ENCODE measurements around the gene CASR. TPM values are rescaled to one million over a fixed set of nuclear protein-coding genes. Genes with fewer than 3 reads are reported as not detected.

Gene CASR
- total RNA-seq, 1 experiment from 2014 or later, result 0.02 TPM

DNA sequence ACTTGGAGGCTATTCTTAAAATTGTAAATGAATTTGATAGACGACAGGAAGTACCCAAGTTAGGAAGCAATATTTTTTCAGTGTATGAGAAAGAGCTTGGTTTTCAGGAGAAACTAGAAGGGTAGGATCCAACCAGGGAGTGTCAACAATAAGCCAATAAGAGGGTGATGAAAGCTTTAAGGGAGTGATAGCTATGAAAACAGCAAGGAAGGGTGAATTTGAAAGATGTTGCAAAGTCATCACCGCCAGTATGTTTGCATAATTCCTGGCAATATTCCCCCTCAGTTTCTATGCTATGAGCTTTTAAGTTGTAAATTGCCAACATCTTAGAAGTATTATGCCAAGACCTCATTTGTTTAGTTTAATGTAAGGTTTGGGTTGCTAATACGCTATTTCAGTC, 129.8 kb downstream of the CASR start:
- H3K14ac ChIP-seq (ENCODE audit: insufficient read depth, low read length), result no peak overlapping the region
- no peaks in the 10 kb centered on the region for H3K79me2 ChIP-seq (ENCODE audit: insufficient read depth, low read length)
- no peaks in the 10 kb centered on the region for H3K4me1 ChIP-seq (ENCODE audit: insufficient read depth, low read length)
- no peak overlapping the region for H3K4me2 ChIP-seq (ENCODE audit: insufficient read depth, insufficient read length, low read length)
- H2BK5ac ChIP-seq (ENCODE audit: insufficient read length, low read length), result no peak overlapping the region
- no peaks in the 10 kb centered on the region for H3K27me3 ChIP-seq (ENCODE audit: insufficient read depth, low read length)
- H3K23me2 ChIP-seq (ENCODE audit: insufficient read length, low read depth, low read length, poor library complexity, severe bottlenecking), result no peaks in the 10 kb centered on the region
- H3K27ac Mint-ChIP-seq, result no peak overlapping the region
- peaks cover 10 to 13% of the 10 kb centered on the region in 2 experiments for H3K4me1 Mint-ChIP-seq
- no peak overlapping the region for H2AFZ ChIP-seq (ENCODE audit: low read length)
- no peak overlapping the region for H3T11ph ChIP-seq (ENCODE audit: low read length)
- H3K9me3 Mint-ChIP-seq, result no peaks in the 10 kb centered on the region; a peak in 2 of 5 replicates
- TF ChIP-seq CTCF (conservative IDR thresholded peaks at IDR 0.05), result no peak
- no peak overlapping the region for H2BK12ac ChIP-seq (ENCODE audit: insufficient read length, low read depth, low read length)
- no peaks in the 10 kb centered on the region for H3K9me3 ChIP-seq (ENCODE audit: control insufficient read depth, low read depth, low read length)
- H3K4ac ChIP-seq (ENCODE audit: low read depth, low read length), result no peak overlapping the region
- no peak overlapping the region for H3K4me3 Mint-ChIP-seq
- H3K79me1 ChIP-seq (ENCODE audit: insufficient read depth, low read depth, low read length, poor library complexity, severe bottlenecking), result no peaks in the 10 kb centered on the region
- no peak overlapping the region for H4K91ac ChIP-seq (ENCODE audit: insufficient read length, low read depth, low read length)
- H2BK20ac ChIP-seq (ENCODE audit: low read depth, low read length, poor library complexity, severe bottlenecking), result no peak overlapping the region
- WGBS (ENCODE audit: extremely low coverage, insufficient read length, low lambda C conversion rate), result no CpG with 5 or more reads among the region's 3 CpGs
- H2BK15ac ChIP-seq (ENCODE audit: low read depth, low read length), result no peak overlapping the region
- H4K5ac ChIP-seq (ENCODE audit: insufficient read length, low read depth, low read length), result no peak overlapping the region
- H3K56ac ChIP-seq (ENCODE audit: insufficient read length, low read depth, low read length), result no peak overlapping the region
- H2BK120ac ChIP-seq (ENCODE audit: low read depth, low read length, poor library complexity, severe bottlenecking), result no peak overlapping the region
- H3K23ac ChIP-seq (ENCODE audit: insufficient read length, low read depth, low read length), result no peak overlapping the region
- H3K27me3 Mint-ChIP-seq (ENCODE audit: low read depth), result peaks cover 7% of the 10 kb centered on the region
- H3K18ac ChIP-seq (ENCODE audit: insufficient read length, low read depth, low read length), result no peak overlapping the region
- no peak overlapping the region for H2AK5ac ChIP-seq (ENCODE audit: insufficient read length, low read length)
- H3K27ac ChIP-seq (ENCODE audit: insufficient read length, low read depth, low read length), result no peak overlapping the region
- H4K20me1 ChIP-seq (ENCODE audit: control insufficient read depth, insufficient read depth, insufficient read length), result no peaks in the 10 kb centered on the region
- H3K36me3 Mint-ChIP-seq (ENCODE audit: insufficient read depth in 1 of 3, low read depth in 3 of 3), result no peaks in the 10 kb centered on the region; a peak in 1 of 7 replicates
- H4K8ac ChIP-seq (replicated peaks; ENCODE audit: insufficient read length, low read depth, low read length), result no peak overlapping the region
- H3K9ac ChIP-seq (ENCODE audit: extremely low read depth, insufficient read length, low read length), result no peak overlapping the region
- DNase-seq, result no peak
